ENCODE results near the gene ASF1A. TPM values are rescaled to one million over a fixed set of nuclear protein-coding genes. Genes with fewer than 3 reads are reported as not detected.

ASF1A gene
- total RNA-seq, 1 donor from 2014 or later: 6.8 TPM

DNA sequence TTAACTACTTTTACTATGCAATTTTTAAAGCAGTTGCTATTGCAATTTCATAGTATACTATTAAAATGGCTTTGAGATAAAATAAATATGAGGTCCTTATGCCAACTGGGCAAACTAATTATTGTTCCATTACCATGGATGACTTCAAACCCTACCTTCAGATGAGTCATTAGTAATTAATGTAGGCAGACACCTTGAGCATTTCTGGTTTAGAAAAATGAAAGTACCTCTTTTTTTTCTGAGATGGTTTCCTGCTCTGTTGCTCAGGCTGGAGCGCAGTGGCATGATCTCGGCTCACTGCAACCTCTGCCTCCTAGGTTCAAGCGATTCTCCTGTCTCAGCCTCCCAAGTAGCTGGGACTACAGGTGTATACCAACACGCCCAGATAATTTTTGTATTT is 11.9 kb downstream of the ASF1A start:
- H3K36me3 ChIP-seq: peaks cover 21 to 33% of the 10 kb centered on the region in 2 donors
- no peaks in the 10 kb centered on the region for H3K9me3 ChIP-seq
- DNase-seq (ENCODE audit: low spot score in 2 of 2): no peak
- no peak overlapping the region for H3K4me3 ChIP-seq
- intact Hi-C loops (cut with DNase I): no loop called here
- no peak overlapping the region for H3K27ac ChIP-seq
- H3K27me3 ChIP-seq: no peaks in the 10 kb centered on the region
- no peaks in the 10 kb centered on the region for H3K4me1 ChIP-seq
- TF ChIP-seq CTCF (IDR thresholded peaks at IDR 0.05): no peak

- Histone ChIP-seq H3K9me3 (no peaks in the 10 kb centered on the region), H3K36me3 (peaks cover 30 to 46% of the 10 kb centered on the region in 2 donors), H3K27ac (no peak overlapping the region), H3K4me3 (no peak overlapping the region), H3K27me3 (no peaks in the 10 kb centered on the region), H3K4me1 (no peaks in the 10 kb centered on the region)
- intact Hi-C loops (cut with DNase I): no loop called here
- DNase-seq (ENCODE audit: low spot score in 2 of 2): no peak
- no peak for TF ChIP-seq CTCF (IDR thresholded peaks at IDR 0.05)
These were observed 14.5 kb downstream of the ASF1A start for GRCh38 chr6:118908441-118908840.

GRCh38 chr6:118912646-118913045 is 18.7 kb downstream of the ASF1A start:
- Histone ChIP-seq H3K9me3 (no peaks in the 10 kb centered on the region), H3K27ac (no peak overlapping the region), H3K4me1 (no peaks in the 10 kb centered on the region), H3K27me3 (no peaks in the 10 kb centered on the region), H3K4me3 (no peak overlapping the region), H3K36me3 (peaks cover 33 to 71% of the 10 kb centered on the region in 2 donors)
- DNase-seq (ENCODE audit: low spot score in 2 of 2): no peak
- intact Hi-C loops (cut with DNase I): no loop called here
- TF ChIP-seq CTCF (IDR thresholded peaks at IDR 0.05): no peak

DNA sequence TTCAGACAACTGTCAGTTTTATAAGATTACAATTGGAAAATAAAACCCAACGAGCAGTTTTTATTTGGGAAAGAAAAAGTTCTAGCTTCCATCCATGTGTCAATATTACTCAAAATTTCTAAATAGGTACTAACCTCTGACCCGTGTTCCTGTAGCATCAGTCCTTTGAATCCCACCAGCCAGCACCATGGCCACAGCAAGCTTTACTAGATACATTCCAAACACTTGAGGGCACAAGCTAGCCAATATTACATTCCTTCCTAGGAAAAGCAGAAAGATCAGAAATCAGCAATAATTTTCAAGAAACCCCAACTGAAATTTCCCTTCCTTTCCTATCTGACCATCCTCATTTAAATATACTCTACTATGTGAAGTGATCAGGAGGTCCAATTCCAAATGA is 19.2 kb downstream of the ASF1A start:
- no peak for TF ChIP-seq CTCF (IDR thresholded peaks at IDR 0.05)
- H3K4me3 ChIP-seq: no peak overlapping the region
- H3K4me1 ChIP-seq: no peaks in the 10 kb centered on the region
- intact Hi-C loops (cut with DNase I): no loop called here
- no peak for DNase-seq (ENCODE audit: low spot score in 2 of 2)
- no peak overlapping the region for H3K27ac ChIP-seq
- H3K36me3 ChIP-seq: peaks cover 34 to 67% of the 10 kb centered on the region in 2 donors
- no peaks in the 10 kb centered on the region for H3K9me3 ChIP-seq
- no peaks in the 10 kb centered on the region for H3K27me3 ChIP-seq

DNA sequence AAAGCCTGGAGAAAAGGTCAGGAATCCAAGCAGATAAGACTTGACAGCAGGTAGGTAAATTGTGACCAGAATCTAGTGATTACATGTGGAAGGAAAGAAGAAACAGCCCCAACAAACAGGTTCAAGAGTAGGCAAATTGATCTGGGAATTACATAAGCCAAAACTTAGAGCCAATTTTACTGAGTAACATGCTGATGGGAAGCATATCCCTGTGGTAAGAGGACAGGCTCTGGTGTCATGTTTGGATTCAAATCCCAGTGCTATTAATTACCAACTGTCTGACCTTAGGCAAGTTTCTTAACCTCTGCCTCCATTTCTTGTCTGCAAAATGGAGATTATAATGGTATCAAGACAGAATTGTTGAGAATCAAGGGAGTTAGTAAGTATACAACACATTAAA is 20.6 kb downstream of the ASF1A start:
- Histone ChIP-seq H3K36me3 (peaks cover 32 to 70% of the 10 kb centered on the region in 2 donors), H3K4me3 (no peak overlapping the region), H3K27me3 (no peaks in the 10 kb centered on the region), H3K4me1 (no peaks in the 10 kb centered on the region), H3K9me3 (no peaks in the 10 kb centered on the region), H3K27ac (no peak overlapping the region)
- no peak for TF ChIP-seq CTCF (IDR thresholded peaks at IDR 0.05)
- intact Hi-C loops (cut with DNase I): no loop called here
- no peak for DNase-seq (ENCODE audit: low spot score in 2 of 2)
